ENCODE results near the gene AHSP. TPM values are rescaled to one million over a fixed set of nuclear protein-coding genes. Genes with fewer than 3 reads are reported as not detected.

Gene AHSP
- total RNA-seq, 2 experiments from 2014 or later: not detected

- Mint-ChIP-seq H3K4me3 (no peak overlapping the region), H3K36me3 (ENCODE audit: low read depth) (peaks cover 8% of the 10 kb centered on the region), H3K27me3 (no peaks in the 10 kb centered on the region), H3K4me1 (ENCODE audit: low read depth) (peaks cover 34% of the 10 kb centered on the region), H3K27ac (peak overlapping the region; percentile 82), H3K9me3 (no peaks in the 10 kb centered on the region)
- DNase-seq: no peak
- ATAC-seq: no peak
- TF ChIP-seq CTCF (IDR thresholded peaks at IDR 0.05): no peak
- ChIA-PET POLR2A (interaction anchor here (0.6 to 1.9 kb wide), 2 partner anchors 16 to 20 kb away, joined by 5 to 6 read pairs; no protein-coding TSS in a partner anchor), CTCF (no interaction called here)
- intact Hi-C loops (cut with micrococcal nuclease): loop anchor here (10.0 kb wide), 1 partner anchor 211 kb away; a partner anchor contains a TSS
Measured at GRCh38 chr16:31504159-31504558, 23.5 kb upstream of the AHSP start.

- CTCF ChIA-PET: no interaction called here
Measured at GRCh38 chr16:31505483-31505882, 22.2 kb upstream of the AHSP start.

GRCh38 chr16:31507617-31507928 lies 20.1 kb upstream of the AHSP start:
- intact Hi-C loops (cut with micrococcal nuclease): loop anchor here (10.0 kb wide), 1 partner anchor 207 kb away; a partner anchor contains a TSS
- Mint-ChIP-seq H3K36me3 (ENCODE audit: low read depth) (peaks cover 7% of the 10 kb centered on the region), H3K4me1 (ENCODE audit: low read depth) (peaks cover 45% of the 10 kb centered on the region), H3K4me3 (peak overlapping the region; percentile 98), H3K27me3 (no peaks in the 10 kb centered on the region), H3K27ac (peak overlapping the region; percentile 98), H3K9me3 (peaks cover 2% of the 10 kb centered on the region)
- CTCF ChIA-PET: interaction anchor here (1.3 to 2.9 kb wide), 4 partner anchors 47 to 361 kb away, joined by 4 to 12 read pairs (median 4); partner anchors contain the start of gene ARMC5
- POLR2A ChIA-PET: interaction anchor here (0.7 to 3.0 kb wide), 14 partner anchors 9 to 369 kb away, joined by 3 to 17 read pairs (median 3); partner anchors contain the start of genes ARMC5 and ZNF267
- TF ChIP-seq CTCF (IDR thresholded peaks at IDR 0.05): no peak
- no peak for ATAC-seq
- no peak for DNase-seq

More at GRCh38 chr16:31505483-31505882, 22.2 kb upstream of the AHSP start:
- Mint-ChIP-seq H3K9me3 (peaks cover 2% of the 10 kb centered on the region), H3K36me3 (ENCODE audit: low read depth) (peaks cover 7% of the 10 kb centered on the region), H3K27me3 (no peaks in the 10 kb centered on the region), H3K4me1 (ENCODE audit: low read depth) (peaks cover 42% of the 10 kb centered on the region), H3K27ac (peak overlapping the region; percentile 82), H3K4me3 (no peak overlapping the region)
- DNase-seq (peak; percentile 52), ATAC-seq (peak; percentile 67)
- intact Hi-C loops (cut with micrococcal nuclease): loop anchor here (10.0 kb wide), 1 partner anchor 209 kb away; a partner anchor contains a TSS
- no peak for TF ChIP-seq CTCF (IDR thresholded peaks at IDR 0.05)
- POLR2A ChIA-PET: interaction anchor here (1.5 kb wide), 1 partner anchor 29 kb away, joined by 3 read pairs; no protein-coding TSS in a partner anchor

GRCh38 chr16:31507929-31508705 lies 19.6 kb upstream of the AHSP start, which contains the start of gene RUSF1:
Gene RUSF1 (minus strand): TSS chr16:31508391. CDS start chr16:31508373, 18 bp downstream.
- intact Hi-C loops (cut with micrococcal nuclease): loop anchor here (10.0 kb wide), 1 partner anchor 207 kb away; a partner anchor contains a TSS
- Mint-ChIP-seq H3K36me3 (ENCODE audit: low read depth) (peaks cover 7% of the 10 kb centered on the region), H3K27me3 (no peaks in the 10 kb centered on the region), H3K4me1 (ENCODE audit: low read depth) (peaks cover 45% of the 10 kb centered on the region), H3K9me3 (peaks cover 2% of the 10 kb centered on the region), H3K27ac (peak within 1 kb of the TSS; percentile 98), H3K4me3 (peak within 1 kb of the TSS; percentile 98)
- CTCF ChIA-PET: interaction anchor here (0.7 to 2.9 kb wide), 4 partner anchors 48 to 350 kb away, joined by 3 to 12 read pairs (median 4); partner anchors contain the start of gene ARMC5
- peak; percentile 87 for ATAC-seq
- POLR2A ChIA-PET: interaction anchor here (0.7 to 3.0 kb wide), 15 partner anchors 9 to 368 kb away, joined by 3 to 17 read pairs (median 4); partner anchors contain the start of genes ARMC5 and ZNF267
- DNase-seq: peak; percentile 93
- TF ChIP-seq CTCF (IDR thresholded peaks at IDR 0.05): no peak
